ENCODE data around the gene LPGAT1.

Gene LPGAT1

GRCh38 chr1:211827051-211827450 lies 3.5 kb downstream of the LPGAT1 start:
- no peak for DNase-seq

DNA sequence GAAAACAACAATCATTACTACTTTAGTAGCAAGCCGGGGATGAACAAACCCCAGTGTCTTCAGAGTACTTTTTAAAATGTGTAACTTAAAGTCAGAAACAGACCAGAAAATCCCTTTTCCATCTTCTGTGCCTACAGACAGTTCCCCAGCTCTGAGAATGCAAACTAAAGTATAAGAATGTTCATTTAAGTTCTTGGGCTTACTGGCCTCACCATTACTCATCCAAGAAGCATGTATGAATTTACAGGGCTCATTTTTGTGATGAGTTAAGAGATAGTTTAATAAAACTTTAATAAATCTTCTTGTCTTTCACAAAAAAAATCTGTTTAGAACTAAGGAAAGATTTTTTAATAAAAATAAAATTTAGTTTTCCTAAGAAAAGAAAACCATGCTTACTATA lies 4.6 kb downstream of the LPGAT1 start:
- no peak for DNase-seq

DNA sequence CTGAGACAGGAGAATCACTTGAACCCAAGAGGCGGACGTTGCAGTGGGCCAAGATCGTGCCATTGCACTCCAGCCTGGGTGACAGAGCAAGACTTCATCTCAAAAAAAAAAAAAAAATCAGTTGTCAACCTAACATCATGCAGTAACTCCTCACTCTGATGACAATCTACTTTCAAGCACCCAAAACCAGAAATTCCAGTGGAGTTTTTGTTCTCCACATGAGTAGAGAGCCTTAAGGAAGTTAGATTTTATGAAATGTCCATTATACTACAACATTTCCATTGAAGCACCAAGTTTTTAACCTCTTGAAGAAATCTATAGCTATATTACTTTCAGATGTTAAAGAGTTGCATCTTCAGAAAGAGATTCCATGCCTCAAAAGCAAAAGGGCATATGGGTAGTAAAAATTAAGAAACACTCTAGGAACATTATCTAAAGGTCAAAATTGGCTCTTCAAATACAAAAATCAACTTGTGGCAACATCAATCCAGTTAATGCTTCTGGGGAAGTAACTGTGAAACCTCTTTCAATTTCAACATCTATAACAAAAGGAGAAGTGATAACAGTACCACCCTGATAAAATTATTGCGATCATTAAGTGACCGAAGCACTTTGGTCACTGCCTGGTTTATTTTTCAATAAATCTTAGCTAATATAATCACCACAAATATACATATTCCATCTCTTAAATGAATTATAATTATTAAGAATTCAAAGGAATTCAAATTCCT lies 7.7 kb downstream of the LPGAT1 start:
- DNase-seq, result no peak

- no peak for DNase-seq
Observed at GRCh38 chr1:211816586-211816985, 14.0 kb downstream of the LPGAT1 start.

GRCh38 chr1:211814313-211814712 lies 16.2 kb downstream of the LPGAT1 start:
- DNase-seq, result no peak

GRCh38 chr1:211813590-211813989 lies 17.0 kb downstream of the LPGAT1 start:
- no peak for DNase-seq

DNA sequence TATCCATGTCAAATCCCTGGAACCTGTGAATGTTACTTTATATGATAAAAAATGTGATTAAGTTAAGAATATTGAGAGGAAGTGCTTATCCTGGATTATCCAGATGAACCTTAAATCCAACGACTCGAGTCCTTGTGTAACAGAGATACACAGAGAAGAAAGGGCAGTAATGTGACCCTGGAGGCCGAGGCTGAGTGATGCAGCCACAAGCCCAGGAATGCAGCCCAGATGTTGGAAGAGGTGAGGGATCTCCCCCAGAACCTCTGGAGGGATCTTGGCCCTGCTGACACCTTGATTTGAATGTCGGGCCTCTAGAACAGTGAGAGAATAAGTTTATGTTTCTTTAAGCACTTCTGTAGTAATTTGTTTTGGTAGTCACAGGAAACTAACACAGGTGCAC lies 18.0 kb downstream of the LPGAT1 start:
- no peak for DNase-seq

DNA sequence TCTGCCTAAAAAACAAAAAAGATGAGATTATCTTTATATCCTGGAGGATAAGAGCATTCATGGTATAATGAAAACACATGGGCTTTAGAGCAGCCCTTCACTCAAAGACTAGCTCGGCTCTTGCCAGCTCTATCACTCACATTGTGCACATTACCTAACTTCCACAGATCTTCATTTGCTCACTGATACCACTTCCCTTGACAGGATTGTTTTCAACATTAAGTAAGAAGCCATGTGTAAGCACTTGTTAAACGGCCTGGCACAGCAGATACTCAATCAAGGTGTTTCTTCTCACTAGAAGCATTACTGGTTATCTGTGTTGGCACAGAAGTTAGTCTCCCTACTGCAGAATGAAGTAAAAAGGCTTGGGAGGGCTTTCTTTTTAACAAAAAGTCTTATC lies 18.7 kb downstream of the LPGAT1 start:
- DNase-seq, result no peak

DNA sequence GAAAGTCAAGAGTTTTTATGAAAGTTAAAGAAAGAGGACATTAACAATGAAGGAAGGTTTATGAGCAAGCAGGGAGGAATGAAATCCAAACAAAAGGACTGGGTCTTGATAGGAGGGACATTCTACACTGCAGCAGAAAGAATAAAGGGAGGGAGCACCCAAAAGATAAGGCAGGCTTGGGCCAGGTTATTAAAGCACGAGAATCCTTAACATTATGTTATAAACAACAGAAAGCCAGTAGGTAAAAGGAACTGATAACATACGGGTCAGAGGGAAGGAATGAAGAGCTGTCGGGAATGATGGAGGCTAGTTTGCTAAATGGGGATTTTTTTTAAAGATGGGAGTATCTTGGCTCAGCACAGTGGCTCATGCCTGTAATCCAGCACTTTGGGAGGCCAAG lies 19.4 kb downstream of the LPGAT1 start:
- DNase-seq, result no peak

DNA sequence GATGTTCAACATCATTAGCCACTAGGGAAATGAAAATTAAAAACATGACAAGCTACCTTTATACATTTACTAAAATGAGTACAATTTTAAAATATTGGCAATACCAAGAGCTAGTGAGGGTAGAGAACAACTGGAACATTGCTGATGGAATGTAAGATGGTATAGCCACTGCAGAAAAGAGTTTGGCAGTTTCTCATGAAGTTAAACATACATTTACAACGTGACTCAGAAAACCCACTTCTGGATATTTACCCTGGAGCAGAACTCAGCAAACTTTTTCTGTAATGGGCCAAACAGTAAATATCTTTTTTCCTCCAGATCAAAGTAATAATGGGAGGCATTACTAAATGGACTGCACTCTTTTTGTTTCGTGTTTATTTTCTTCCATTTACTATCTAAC lies 22.1 kb downstream of the LPGAT1 start:
- DNase-seq, result no peak

DNA sequence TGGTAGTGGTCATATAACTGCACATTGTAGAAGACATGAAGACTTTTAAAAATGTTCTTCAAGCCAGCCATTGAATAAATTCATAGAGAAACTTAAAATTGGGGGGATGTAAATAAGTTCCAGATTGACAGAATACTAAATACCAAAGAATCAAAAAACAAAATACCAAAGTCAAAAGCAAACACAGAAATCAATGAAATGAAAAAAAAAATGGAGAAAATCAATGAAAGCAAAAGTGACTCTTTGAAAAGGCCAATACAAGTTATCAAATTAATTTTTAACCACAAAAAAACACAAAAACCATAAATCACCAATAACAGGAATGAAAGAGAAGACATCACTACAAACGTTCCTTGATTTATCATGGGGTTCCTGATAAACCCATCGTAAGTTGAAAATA lies 25.6 kb downstream of the LPGAT1 start:
- no peak for DNase-seq

DNA sequence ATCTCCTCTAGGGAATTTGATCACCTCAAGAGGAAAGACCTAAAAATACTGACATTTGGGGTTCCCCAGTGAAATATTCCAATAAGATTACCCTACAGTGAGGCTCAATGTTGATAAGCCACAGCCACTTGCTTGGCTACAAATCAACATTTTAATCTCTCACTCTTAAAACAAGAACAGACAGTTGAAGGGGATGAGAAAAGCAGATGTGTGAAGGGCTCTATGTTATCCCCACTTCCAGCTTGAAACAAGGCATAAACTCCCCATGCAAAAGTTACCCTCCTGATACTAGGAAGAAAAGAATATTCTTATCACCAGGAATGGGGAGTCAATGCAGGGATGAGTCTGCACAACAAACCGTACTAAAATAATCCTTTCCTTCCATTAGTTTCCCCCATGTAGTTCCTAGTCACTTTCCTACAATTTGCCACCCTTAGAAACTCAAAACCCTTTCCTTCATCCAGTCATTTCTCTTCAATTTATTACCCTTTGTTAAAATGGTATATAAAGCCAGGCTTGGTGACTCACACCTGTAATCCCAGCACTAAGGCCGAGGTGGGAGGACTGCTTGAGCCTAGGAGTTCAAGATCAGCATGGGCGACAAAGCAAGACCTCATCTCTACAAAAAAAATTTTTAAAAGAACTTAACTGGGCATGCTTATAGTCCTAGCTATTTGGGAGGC lies 29.5 kb downstream of the LPGAT1 start:
- DNase-seq, result no peak

DNA sequence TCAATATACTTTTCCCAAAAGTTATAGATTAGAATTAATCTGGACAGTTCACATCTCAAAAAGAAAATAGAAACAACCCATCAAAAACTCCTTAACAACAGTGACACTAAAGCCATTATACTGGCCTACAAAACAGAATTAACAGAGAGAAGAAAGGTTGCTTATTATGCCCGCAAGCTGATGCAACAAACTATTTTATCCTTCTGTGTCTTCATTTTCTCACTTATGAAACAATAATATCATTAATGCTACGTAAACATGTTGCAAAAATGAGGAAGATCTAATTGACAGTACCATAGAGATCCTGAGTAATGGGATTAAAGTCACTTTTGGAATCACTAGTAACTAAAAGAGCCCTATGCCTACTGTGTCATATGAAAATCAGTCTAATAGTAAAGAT lies 32.6 kb downstream of the LPGAT1 start:
- DNase-seq, result no peak

DNA sequence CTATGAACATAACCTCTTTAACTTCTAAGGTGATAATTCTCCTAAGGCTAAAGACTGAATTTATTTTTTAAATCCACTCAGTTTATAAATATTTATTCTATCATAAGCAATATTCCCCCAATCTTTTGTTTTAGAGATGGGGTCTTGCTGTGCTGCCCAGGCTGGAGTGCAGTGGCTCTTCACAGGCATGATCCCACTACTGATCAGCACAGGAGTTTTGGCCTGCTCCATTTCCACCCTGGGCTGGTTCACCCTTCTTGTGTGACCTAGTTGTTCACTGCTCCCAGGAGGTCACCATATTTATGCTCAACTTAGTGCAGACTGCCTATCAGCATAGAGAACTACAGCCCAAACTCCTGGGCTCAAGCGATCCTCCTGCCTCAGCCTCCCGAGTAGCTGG lies 38.6 kb downstream of the LPGAT1 start:
- DNase-seq, result no peak

GRCh38 chr1:211789641-211790464 lies 40.7 kb downstream of the LPGAT1 start:
- no peak for DNase-seq

DNA sequence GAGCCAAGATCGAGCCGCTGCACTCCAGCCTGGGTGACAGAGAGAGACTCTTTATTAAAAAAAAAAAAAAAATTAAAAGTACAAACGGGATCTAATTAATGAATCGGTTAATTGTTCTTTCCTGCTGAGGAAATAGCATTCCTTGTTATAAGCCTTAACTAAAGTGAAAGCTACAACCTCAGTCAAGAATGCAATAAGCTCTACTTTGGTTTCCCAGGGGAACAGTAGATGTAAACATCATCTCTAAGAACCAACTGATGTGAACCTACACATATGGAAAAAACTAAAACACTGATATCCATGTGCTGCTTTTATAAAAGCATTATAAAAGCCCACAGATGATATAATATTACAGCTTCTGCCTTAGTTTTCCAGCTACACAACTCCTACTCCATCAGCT lies 41.9 kb downstream of the LPGAT1 start:
- DNase-seq, result no peak

- peak in 1 of 2 donors; percentile 6 for DNase-seq
Observed at GRCh38 chr1:211783897-211784296, 46.7 kb downstream of the LPGAT1 start.

- DNase-seq, result no peak
Observed at GRCh38 chr1:211783266-211783665, 47.3 kb downstream of the LPGAT1 start.

DNA sequence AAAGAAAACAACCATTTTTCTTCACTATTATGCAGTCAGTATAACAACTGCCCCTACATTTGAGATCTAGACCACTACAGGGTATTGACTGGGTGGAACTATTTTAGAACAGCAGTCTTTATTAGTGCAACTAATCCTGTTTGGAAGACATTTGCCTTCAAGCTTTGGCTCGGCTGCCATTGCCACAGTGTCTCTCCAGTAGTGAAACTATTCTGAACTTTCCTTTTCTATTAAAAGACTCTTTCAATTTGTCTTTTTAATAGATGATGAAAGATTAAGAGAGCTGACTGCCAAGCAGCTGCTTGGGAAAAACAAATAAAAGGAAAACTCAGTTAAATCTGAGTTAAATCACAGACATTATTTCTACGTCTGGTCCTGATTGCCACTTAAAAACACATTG lies 49.3 kb downstream of the LPGAT1 start:
- DNase-seq, result no peak

DNA sequence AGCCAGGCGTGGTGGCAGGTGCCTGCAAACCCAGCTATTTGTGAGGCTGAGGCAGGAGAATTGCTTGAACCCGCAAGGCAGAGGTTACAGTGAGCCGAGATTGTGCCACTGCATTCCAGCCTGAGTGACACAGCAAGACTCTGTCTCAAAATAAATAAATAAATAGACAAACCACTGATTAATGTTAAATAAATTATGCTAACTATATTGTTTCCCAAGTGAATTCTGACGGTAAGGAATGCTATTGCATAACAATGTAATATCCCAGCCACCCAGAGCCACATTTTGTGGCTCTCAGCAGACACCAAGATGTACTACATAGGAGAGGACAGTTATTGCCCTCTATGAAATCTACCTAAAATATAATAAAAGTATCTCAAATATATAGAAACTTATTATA lies 55.4 kb downstream of the LPGAT1 start:
- no peak for DNase-seq

- no peak for DNase-seq
Observed at GRCh38 chr1:211764701-211765100, 65.9 kb downstream of the LPGAT1 start.

- no peak for DNase-seq
Observed at GRCh38 chr1:211762206-211762605, 68.4 kb downstream of the LPGAT1 start.

GRCh38 chr1:211761400-211761799 lies 69.2 kb downstream of the LPGAT1 start:
- DNase-seq, result no peak

DNA sequence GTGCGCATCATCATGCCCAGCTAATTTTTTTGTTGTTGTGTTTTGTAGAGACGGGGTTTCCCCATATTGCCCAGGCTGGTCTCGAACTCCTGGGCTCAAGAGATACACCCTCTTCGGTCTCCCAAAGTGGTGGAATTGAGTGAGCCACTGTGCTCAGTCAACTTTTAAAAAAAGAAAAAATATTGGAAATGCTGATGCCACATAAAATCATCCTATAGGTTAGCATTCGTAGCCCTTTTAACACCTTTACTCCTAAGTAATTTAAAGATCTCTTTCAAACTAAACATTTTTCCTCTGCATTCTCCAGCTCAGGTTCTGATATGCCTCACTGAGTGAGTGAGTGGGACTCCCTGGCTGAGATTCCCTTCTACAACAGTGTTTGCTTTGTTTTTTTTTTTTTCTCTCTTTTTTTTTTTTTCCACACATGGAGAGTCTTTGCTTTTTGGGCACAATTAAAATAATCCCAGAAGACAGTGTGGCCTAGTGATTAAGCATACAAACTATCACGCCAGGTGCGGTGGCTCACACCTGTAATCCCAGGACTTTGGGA lies 74.0 kb downstream of the LPGAT1 start:
- DNase-seq, result no peak

Measured in CD4-positive, alpha-beta T cell treated with Interleukin-4 for 1 hour (primary cell).